NCI-H1048 (cell line): ENCODE data around the gene PHF20.
"Not testable (repeated sequence)": the region's sequence is repeated elsewhere in the genome, so short reads cannot be mapped to it uniquely, and the experiment has no call there.

Experiments
- DNase-seq: peaks from one replicate; lab custom pipeline; 2025; lab: John Stamatoyannopoulos, UW

PHF20 gene

GRCh38 chr20:35885212-35885611 lies 113.4 kb downstream of the PHF20 start:
- DNase-seq, result no peak

- DNase-seq, result no peak
These were observed 114.7 kb downstream of the PHF20 start for GRCh38 chr20:35886537-35886936.

GRCh38 chr20:35887393-35888064 lies 115.7 kb downstream of the PHF20 start:
- no peak for DNase-seq

GRCh38 chr20:35888657-35889056 lies 116.8 kb downstream of the PHF20 start:
- DNase-seq, result no peak

- DNase-seq, result no peak
These were observed 119.6 kb downstream of the PHF20 start for GRCh38 chr20:35891375-35891774.

- no peak for DNase-seq
These were observed 121.1 kb downstream of the PHF20 start for GRCh38 chr20:35892871-35893270.

- no peak for DNase-seq
These were observed 122.1 kb downstream of the PHF20 start for GRCh38 chr20:35893942-35894341.

- DNase-seq, result not testable (repeated sequence)
These were observed 123.7 kb downstream of the PHF20 start for GRCh38 chr20:35895516-35895915.

GRCh38 chr20:35899064-35899463 lies 127.2 kb downstream of the PHF20 start:
- no peak for DNase-seq

GRCh38 chr20:35901230-35901629 lies 129.4 kb downstream of the PHF20 start:
- not testable (repeated sequence) for DNase-seq

- DNase-seq, result no peak
These were observed 130.1 kb downstream of the PHF20 start for GRCh38 chr20:35901678-35902544.

- DNase-seq, result no peak
These were observed 130.7 kb downstream of the PHF20 start for GRCh38 chr20:35902545-35902941.

- DNase-seq, result no peak
These were observed 132.0 kb downstream of the PHF20 start for GRCh38 chr20:35903843-35904242.

- DNase-seq, result no peak
These were observed 133.3 kb downstream of the PHF20 start for GRCh38 chr20:35904982-35905663.

- no peak for DNase-seq
These were observed 135.3 kb downstream of the PHF20 start for GRCh38 chr20:35907017-35907701.

GRCh38 chr20:35908007-35908406 lies 136.2 kb downstream of the PHF20 start:
- no peak for DNase-seq

GRCh38 chr20:35909176-35909575 lies 137.4 kb downstream of the PHF20 start:
- no peak for DNase-seq

- DNase-seq, result no peak
These were observed 138.0 kb downstream of the PHF20 start for GRCh38 chr20:35909796-35910195.

- DNase-seq, result no peak
These were observed 138.4 kb downstream of the PHF20 start for GRCh38 chr20:35910254-35910653.

- no peak for DNase-seq
These were observed 141.1 kb downstream of the PHF20 start for GRCh38 chr20:35912881-35913280.

GRCh38 chr20:35917077-35917476 lies 145.3 kb downstream of the PHF20 start:
- DNase-seq, result no peak

- DNase-seq, result no peak
These were observed 146.2 kb downstream of the PHF20 start for GRCh38 chr20:35918021-35918420.
